PC-9 (cell line): ENCODE data around the gene LIN7A.

Experiments
- EZH2 ChIP-seq: fragments of 200-600 bp; sonication (generic); IDR thresholded peaks from 2 replicates; pipeline ENCODE4 v1.8.0; 2017; ENCODE audit warnings: antibody characterized with exemption, low read depth
- TF ChIP-seq, protein P1 (sequence below): fragments of 200-600 bp; sonication (generic); conservative IDR thresholded peaks from 2 replicates; pipeline ENCODE4 v1.6.1; 2017; ENCODE audit warnings: mixed run types, antibody characterized with exemption, mild to moderate bottlenecking, moderate library complexity

- TF ChIP-seq, protein P1, sequence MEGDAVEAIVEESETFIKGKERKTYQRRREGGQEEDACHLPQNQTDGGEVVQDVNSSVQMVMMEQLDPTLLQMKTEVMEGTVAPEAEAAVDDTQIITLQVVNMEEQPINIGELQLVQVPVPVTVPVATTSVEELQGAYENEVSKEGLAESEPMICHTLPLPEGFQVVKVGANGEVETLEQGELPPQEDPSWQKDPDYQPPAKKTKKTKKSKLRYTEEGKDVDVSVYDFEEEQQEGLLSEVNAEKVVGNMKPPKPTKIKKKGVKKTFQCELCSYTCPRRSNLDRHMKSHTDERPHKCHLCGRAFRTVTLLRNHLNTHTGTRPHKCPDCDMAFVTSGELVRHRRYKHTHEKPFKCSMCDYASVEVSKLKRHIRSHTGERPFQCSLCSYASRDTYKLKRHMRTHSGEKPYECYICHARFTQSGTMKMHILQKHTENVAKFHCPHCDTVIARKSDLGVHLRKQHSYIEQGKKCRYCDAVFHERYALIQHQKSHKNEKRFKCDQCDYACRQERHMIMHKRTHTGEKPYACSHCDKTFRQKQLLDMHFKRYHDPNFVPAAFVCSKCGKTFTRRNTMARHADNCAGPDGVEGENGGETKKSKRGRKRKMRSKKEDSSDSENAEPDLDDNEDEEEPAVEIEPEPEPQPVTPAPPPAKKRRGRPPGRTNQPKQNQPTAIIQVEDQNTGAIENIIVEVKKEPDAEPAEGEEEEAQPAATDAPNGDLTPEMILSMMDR, result peak; percentile 46
- no peak for TF ChIP-seq EZH2
Observed at GRCh38 chr12:80946591-80946990, 8.9 kb upstream of the LIN7A start.
